Cerebellar nuclear complex (tissue), 1 donor: Measurements from ENCODE around the gene MMP20.

Experiments used
- DNase-seq, 2 experiments: peaks; one replicate each; lab custom pipeline; 2025; lab: John Stamatoyannopoulos, UW

The MMP20 gene

DNA sequence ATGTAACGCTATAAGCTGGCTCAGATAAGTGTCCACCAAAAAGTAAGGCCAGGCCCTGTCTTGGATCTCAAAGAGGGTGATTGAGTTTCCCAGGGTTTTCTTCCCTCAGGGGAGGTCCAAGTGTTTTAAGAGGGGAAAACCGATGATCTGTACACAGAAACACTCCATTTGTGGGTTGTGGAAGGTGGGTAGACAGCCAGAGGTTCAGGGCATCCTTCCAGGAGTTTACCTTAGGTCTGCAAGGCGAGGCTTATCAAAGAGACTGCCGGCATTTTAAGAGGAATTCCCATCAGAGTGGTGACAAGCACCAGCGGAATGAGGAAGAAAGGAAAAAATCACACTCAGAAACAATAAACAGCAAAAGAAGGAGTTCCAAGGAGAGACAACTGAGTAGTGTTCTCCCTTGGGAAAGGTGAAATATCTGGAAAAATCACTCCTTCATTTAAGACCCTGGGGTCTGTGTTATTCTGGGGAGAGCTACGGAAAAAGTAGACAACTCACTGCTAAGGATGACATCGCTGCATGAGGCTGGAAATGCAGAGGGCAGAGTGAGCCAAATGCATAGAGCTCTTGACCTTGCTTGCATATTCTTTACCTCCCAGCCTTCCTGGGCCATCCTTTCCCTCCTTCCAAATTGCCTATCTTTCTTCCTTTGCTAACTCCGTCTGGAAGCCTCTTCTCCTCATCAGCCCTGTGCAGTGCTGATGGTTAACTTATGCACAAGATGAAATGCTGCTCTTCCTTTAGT is 72.5 kb downstream of the MMP20 start:
- no peak for DNase-seq

DNA sequence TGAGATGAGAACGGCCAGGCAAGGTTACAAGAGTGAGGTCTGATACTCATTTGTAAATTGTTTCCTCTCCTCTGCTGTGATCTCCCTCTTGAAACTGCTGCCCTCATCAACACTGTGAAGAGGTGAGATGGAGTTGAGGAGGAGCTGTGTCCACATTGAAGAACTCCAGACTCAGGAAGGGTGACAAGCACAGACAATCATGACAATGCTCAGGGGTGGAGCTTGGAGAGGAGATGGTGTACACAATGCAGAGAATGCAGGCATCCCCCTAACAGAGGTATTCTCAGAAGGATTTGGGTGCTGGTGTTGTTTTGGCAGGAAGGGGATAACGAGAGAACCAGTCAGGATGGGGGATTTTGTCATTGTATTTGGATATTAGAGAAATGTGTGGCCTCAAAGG is 73.1 kb downstream of the MMP20 start:
- no peak for DNase-seq

DNA sequence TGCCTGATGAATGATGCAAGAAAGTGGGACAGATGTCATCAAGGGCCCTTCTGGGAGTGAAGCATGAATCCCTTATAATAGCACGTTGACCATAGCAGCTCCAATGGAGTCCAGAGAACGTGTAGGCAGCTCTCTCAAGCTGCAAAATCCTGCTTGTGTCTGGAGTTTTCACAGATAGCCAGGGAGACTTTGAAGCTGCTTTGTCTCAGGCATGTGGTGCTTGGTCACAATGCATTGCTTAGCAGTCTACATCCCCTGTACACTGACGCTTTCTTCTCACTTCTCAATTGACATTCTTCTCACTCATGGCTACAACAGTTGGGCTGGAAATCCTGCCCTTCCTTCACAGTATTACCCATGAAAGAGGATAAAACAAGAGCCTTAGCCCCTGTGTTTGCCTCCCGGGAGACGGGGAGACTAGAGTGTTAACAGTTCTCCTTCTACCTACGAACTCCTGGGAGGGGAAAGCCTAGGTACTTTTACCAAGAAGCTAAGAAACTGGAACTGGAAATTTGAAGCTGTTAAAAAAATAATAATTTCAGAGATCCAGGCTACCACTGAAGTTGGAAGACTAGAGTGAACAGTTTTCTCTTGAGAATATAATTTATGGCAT is 73.9 kb downstream of the MMP20 start:
- no peak for DNase-seq

DNA sequence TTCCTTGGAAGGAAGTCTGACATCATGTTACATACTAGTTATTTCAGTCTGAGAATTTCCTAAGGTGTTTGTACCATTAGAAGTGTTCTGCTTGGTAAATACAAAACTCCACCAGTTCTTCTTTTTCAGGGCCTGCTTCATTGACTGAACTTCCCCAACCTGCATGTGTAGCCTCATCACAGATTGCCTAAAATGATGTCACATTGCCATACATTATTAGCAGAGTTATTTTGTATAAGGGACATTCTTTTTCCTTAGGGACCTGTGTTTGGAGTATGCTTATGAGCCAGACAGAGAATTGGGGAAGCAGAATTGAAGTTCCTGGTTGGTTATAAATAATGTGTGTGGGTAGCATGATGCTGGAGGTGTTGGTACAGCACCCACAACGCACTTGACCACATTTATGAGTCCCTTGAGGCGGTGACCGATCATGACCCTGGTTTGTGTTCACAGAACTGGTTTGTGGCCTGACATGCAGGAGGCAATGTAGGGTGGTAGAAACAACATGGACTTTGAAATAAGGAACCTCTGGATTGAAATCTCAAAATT is 78.1 kb downstream of the MMP20 start:
- DNase-seq = no peak

DNA sequence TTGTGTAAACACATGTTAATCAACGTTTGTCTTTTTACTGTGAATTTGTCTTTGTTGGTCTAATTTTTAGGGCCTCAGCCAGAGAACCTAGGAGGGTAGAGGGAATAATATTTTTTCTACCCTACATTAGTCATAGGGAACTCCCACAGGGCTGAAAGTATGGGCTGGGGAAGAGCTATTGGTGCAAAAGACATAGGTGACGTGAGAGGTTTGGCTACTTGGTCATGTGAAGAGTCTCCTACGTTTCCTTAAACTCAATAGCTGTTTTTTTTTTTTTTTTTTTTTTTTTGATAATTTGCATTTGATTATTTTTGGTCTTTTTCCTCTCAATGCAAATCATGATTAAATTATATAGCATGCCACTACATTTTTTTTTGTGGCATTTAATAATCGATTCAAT is 78.7 kb downstream of the MMP20 start:
- no peak for DNase-seq

DNA sequence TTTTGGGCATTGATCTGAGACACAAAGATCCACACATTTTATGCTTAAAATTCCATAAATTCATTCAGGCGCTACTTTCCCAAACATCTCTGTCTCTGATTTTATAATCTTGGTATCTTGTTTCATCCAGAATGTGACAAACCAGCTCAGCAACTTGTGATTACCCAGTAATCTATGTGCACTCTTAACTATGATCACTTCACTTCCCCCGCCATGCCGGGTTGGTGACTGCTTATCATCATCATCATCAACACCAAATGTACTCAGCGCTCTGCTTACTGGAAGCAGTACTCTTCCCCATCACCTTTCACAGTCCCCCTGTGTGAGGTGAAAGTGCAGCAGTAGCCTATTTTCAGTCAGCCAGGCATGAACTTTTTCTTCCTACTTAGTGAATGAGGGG is 79.4 kb downstream of the MMP20 start:
- no peak for DNase-seq

DNA sequence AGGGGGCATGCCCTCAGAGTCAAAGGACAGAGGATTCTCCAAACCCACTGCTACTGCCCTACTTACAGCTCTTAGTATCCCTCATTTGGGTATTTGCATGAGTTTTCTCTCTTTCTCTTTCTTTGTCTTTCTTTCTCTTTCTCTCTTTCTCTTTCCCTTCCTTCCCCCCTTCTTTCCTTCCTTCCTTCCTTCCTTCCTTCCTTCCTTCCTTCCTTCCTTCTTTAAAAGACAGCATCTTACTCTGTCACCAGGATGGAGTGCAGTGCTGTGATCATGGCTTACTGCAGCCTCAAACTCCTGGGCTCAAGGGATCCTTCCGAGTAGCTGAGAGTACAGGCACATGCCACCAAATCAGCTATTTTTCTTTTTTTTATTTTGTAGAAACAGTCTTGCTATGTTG is 80.5 kb downstream of the MMP20 start:
- DNase-seq = no peak

DNA sequence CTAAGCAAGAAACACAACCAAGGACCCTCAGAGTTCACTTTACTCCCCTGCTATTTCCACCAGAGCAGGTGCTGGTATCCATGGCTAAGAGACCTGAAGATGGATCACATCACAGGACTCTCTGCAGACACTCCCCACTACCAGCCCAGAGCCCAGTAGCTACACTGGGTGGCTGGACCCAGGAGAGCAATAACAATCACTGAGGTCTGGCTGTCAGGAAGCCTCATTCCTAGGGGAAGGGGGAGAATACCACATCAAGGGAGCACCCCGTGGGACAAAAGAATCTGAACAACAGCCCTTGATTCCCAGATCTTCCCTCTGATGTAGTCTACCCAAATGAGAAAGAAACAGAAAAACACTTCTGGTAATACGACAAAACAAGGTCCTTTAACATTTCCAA is 85.6 kb downstream of the MMP20 start:
- DNase-seq = no peak

DNA sequence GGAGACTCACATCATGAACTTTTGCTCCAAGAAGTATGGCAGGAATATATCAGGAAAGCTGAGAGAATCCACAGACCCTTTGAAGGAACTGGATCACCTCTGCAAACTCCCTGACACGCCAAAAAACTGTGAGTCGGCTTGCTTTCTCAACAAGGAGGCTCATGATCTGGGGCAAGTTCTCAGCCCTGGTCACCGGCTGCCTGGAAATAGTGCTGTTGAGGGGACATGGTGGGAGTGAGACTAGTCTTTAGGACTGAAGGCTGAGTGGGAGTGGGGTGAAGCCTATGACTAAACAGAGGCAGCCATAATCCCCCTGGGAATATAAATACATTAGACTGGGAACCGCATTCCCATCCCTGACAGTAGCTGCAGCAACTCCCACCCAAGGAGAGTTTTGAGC is 86.2 kb downstream of the MMP20 start:
- no peak for DNase-seq

DNA sequence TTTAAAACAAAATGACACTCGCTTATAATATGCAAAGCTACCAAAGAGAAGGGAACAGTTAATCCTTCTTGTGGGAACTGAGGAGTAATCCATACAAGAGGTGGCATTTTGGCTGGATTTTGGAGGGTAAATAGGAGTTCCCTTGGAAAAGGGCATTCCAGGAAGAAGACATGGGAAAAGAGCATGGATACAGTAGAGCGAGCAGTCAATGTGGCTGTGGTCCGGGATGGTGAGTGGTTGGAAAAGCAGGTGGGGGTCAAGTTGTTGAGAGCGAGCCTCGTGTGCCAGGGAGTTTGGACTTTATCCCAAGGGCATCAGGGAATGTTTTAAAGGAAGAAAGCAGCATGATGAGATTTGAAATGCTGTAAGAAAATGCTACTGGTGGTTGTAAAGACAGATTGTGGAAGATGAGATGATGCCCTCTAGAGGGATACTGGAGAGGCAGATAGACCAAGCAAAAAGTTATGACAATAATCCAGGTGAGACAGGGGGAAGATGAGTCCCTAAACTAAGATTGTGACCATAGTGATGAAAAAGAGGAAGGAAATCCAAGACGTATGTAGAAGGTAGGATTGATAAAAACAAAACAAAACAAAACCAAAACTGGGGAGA is 90.8 kb downstream of the MMP20 start:
- DNase-seq = no peak

DNA sequence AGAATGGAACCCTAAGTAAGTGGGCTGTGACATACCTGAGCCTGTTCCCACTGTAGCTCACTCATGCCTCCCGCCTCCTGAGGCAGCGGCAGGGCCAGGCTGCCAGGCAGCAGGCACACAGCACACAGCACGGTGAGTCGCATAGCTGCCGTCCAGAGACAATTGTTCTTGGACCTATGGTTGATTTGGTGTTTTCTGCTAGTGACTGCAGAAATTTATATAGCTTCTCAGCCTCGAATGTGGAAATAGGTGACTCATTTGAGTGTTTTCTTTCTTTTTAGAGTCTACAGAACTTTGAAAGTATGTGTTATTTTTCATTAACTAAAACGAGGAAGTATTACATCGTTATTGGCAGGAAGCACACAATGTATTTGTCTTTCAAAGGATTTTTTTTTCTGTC is 94.6 kb downstream of the MMP20 start, which contains the start of gene MMP7:
TSS of gene MMP7 (minus strand) at position 190 of the 400 bp plus-strand sequence. CDS start at position 143, 47 bp downstream.
- DNase-seq = no peak

DNA sequence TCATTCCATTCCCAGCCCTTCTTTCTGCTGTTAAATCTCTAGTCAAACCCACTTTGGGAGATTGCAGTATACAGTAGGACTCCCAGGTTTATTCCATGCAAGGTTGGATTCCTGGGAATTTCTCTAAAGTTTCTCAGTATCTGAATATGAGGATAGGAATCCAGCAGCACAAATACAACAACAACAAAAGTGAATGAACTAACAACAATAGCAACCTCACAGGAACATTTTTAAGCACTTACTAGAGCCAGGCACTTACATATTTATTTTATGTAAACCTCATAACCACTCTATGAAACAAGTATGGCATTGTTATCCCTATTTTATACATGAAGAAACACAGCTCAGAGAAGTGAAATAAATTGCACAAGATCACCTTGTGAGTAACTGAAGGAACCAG is 96.5 kb downstream of the MMP20 start:
- no peak for DNase-seq

DNA sequence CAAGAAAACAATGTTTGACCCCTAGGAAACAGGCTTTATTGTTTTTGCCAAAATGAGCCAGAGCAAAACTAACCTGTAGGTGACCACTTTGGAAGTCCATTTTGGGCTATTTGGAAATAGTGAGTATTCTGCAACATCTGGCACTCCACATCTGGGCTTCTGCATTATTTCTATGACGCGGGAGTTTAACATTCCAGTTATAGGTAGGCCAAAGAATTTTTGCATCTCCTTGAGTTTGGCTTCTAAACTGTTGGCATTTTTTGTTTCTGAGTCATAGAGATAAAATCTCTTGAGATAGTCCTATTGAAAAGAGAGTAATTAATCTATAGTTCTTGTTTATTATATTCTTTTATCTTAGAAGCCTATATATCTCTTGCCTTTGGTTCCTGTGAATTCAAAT is 97.4 kb downstream of the MMP20 start:
- DNase-seq = no peak

DNA sequence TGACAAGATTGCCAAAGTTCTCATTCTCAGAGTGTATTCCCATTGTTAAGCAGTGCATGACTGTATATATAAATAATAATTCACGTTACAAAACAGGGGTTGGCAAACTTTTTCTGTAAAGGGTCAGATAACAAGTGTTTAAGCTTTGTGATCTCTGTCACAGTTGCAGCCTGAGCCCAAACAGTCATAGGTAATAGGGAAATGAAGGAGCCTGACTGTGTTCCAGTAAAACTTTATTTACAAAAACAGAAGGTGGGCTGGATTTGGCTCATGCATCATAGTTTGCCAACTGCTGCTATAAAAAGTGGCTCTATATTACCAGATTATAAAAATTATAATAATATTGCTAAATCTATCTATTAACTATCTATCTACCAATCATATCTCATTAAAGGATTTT is 98.1 kb downstream of the MMP20 start:
- no peak for DNase-seq
